NCI-H2196 (cell line): ENCODE measurements around the gene ATP5ME.
"Not testable (repeated sequence)": the region's sequence is repeated elsewhere in the genome, so short reads cannot be mapped to it uniquely, and the experiment has no call there.

Experiments used
- DNase-seq: peaks from one replicate; lab custom pipeline; 2025; ENCODE audit not compliant: unreplicated experiment; lab: John Stamatoyannopoulos, UW

ATP5ME gene

DNA sequence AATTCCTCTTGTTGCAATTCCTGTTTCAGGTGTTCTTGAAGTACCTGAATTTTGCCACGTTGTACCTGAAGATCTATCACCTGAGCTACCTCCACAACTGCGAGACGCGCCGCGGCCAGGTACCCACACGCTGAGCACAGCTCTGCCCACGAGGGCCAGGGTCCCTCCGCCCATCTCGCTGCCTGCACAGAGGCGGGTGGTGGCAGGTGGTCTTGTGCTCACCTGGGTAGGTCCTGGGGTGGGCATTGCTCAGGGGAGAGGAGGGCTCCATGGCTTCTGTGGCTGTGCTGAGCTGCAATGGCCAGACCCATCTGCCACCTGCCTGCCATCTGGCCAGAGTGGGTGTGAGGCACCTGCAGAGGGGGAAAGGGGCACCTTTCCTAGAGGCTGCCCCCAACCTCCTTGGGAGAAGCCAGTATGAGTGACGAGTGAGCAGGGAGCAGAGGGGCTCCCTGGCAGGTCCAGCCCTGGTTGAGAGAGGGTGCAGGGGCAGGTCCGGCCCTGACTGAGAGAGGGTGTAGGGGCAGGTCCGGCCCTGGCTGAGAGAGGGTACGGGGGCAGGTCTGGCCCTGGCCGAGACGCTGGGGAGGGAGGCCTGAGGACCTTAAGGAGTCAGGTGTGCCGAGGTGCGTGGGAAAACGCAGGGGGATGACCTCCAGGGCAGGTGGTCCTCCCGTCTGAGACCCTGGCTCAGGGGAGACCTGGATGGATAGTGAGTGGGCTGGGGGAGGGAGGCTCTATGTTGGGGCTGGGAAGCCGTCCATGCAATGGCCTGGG is 38.0 kb downstream of the ATP5ME start:
- DNase-seq, result no peak

DNA sequence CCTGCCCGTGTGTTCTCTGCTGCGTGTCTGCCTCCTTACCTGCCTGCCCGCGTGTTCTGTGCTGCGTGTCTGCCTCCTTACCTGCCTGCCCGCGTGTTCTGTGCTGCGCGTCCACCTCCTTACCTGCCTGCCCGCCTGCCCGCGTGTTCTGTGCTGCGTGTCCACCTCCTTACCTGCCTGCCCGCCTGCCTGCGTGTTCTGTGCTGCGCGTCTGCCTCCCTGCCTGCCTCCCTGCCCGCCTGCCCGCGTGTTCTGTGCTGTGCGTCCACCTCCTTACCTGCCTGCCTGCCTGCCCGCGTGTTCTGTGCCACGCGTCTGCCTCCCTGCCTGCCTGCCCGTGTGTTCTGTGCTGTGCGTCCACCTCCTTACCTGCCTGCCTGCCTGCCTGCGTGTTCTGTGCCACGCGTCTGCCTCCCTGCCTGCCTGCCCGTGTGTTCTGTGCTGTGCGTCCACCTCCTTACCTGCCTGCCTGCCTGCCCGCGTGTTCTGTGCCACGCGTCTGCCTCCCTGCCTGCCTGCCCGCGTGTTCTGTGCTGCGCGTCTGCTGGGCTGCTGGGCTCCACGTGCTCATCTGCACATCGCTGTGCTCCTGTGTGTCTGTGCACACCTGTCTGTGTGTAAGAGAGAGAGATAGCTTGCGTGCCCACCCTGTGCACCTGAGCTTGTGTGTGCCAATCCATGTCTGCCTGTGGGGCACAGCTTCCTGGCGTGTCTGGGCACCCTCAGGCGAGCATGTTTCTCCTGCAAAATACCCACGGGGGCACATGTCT is 38.8 kb downstream of the ATP5ME start:
- DNase-seq, result not testable (repeated sequence)

DNA sequence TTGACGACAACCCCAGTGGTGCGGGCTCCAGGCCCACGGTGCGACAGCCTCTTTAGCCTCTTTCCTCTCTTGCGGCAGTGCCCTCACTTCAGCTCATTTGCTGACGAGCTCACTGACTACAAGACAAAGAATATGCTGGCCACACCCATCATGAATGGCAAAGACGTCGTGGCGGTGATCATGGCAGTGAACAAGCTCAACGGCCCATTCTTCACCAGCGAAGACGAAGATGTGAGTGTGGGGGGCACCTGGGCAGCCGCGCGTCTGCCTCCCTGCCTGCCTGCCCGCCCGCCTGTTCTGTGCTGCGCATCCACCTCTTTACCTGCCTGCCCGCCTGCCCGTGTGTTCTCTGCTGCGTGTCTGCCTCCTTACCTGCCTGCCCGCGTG is 39.5 kb downstream of the ATP5ME start:
- DNase-seq, result no peak

DNA sequence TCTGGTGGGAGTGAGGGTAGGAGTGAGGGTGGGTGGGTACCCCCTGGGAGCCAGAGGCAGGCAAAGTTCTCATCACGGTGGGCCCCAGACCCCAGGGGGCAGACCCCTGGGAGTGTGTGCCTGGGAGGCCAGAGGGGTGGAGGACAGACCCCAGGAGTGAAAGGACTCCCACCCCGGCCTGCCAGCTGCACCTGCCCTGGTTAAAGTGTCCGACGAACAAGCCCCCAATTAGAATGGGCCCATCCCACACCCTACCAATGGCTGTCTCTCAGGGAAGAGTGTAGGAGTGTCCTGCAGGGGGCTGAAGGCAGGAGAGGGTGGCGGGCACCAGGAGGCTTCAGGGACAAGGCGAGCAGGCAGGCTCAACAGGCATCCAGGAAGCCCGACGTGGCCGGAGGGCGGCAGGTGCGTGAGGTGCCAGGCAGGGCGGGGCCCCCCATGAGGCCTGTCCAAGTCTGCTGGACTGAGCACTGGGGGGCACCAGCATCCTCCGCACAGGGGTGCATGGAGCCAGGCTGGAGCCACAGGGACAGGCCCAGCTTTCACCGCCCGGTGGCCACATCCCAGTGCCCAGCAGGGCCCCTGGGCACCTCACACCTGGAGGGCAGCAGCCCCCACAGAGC is 40.0 kb downstream of the ATP5ME start:
- DNase-seq, result no peak

DNA sequence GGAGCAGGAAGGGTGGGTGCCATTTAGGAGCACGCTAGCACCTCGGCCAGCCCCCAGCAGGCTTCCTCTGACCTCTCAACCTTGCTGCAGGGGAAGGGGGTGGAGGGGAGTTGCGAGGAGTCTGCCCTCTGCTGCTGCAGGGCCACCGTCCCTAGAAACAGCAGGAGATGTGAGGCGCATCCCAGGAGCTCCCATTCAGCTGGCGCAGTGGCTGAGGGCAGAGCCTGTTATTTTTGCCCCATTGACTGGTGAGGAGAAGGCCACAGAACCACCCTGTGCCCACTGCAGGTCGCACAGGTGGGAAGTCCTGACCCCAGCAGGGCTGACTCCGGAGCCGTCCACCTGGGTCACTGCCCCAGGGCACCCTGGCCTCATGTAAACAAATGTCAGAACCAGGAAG is 40.7 kb downstream of the ATP5ME start:
- no peak for DNase-seq

DNA sequence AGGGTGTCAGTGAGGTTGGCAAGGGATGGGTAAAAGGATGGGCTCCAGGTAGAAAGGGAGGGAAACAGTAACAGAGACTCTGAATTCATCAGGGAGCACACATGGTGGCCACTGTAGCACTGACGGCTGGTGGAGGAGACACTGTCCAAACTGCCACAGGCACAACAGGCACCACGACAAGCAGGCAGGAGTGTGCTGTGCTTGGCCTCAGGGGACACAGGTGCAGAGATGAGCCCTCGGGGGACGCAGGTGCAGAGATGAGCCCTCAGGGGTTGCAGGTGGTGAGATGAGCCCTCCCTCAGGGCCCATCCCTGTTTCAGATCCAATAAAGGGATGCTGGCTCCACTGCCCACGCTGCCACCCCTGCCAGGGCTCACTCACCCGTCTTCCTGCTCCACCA is 41.1 kb downstream of the ATP5ME start:
- DNase-seq, result no peak

DNA sequence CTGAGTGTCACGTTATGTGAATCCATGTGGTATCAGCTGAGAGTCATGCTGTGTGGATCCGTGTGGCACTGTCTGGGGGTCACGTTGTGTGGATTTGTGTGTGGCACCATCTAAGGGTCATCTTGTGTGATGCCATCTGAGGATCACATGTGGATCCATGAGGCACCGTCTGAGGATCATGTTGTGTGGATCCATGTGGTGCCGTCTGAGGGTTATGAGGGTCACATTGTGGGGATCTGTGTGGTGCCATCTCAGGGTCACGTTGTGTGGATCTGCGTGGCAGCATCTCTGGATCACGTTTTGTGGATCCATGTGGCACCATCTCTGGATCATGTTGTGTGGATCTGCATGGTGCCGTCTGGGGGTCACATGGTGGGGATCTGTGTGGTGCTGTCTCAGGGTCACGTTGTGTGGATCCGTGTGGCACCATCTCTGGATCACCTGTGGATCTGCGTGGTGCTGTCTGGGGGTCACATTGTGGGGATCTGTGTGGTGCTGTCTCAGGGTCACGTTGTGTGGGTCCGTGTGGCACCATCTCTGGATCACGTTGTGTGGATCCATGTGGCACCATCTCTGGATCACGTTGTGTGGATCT is 41.8 kb downstream of the ATP5ME start:
- no peak for DNase-seq

DNA sequence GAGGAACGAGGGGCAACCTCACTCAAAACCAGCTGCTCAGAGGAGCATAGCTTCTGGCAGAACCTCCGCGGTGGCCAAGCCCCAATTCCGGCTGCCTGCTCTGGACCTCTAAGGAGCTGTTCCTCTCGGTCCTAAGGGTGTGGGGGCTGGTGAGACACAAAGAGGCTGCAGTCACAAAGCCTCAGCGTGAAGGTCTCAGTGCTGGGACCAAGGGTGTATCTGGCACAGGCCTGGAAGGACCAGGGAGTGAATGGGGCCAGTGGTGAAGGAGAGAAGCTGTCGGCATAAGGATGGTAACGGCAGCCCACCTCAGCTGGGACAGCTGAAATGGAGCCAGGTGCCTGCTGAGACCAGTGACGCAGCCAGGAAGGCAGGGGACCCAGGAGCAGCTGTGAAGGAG is 43.4 kb downstream of the ATP5ME start:
- DNase-seq, result no peak

DNA sequence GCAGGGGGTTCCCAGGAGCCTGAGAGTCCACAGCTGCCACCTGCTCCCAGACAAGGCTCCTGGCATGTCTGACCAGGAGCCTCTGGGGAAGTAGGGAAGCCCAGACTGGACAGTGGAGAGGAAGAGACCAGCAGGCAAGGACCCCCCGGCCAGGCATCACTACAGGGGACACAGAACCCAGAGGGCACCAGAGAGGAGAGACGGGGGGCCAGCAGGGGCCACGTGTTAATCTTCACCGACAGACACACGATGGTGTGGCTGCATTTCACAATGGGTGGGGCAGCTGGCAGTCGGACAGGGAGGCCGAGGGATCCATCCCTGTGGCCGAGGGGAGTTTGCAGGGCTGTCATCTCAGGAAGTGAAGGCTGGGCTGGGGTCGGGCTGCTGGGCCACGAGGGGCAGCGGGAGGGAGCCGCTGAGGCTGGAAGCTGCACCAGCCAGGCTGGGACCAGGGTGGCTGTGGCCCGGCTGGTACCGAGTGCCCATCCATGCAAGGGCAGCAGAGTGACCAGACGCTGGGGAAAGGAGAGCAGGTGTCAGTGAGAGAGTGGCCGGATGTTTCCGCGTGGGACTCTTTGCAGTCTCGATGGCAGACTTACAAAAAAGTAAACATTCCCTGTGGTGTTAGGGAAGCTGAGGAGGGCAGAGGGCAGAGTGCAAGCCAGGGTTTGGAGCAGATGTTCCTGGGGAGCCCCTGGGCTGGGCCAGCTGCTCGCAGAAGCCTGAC is 44.0 kb downstream of the ATP5ME start:
- no peak for DNase-seq

DNA sequence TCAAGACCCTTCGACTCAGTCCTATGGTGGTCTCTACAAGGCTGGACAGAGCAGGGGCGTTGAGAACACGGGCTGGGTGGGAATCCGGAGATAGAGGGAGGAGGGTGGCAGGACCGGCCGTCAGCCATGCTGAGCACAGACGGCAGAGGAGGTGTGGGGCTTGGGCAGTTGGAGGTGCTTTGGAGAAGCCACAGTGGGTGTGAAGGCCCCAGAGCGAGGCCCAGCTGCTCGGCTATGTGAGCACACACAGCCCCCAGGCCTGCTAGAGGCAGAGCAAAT is 44.5 kb downstream of the ATP5ME start:
- no peak for DNase-seq

DNA sequence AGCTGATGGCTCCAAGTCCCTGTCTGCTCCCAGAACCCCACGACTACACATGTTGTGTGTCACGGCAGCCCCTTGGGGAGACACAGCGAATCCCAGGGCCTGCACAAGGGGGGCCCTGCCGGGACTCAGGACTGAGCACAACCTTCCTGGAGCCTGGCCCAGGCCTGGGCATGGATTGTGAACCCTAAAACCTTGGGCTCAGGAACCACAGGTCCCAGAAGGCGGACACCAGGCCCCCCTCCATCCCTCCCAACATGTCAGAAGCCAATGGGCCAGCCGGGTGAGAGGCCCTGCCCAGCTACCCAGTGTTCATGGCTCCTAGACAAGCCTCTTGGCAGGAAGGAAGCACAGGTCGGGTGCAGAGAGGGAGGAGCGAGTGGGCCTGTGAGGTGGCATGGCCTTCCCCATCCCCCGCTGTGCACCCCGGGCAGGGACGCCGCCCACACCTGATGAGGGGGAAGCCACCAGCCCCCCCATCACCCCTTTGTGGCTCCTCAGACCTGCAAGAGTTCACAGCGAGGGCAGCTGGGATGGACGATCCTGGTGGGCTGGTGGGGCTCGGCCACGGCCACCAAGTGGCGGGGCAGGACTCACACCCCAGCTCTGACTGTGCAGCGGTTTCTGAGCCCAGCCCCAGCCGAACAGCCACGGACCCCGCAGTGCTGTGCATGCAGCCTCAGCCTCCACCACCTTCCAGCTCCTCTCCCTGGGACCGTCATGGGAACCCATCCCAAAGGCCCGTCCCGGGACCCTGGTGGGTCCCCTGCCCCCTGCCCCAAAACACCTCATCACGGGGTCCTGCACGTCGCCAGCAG is 45.0 kb downstream of the ATP5ME start:
- DNase-seq, result no peak

DNA sequence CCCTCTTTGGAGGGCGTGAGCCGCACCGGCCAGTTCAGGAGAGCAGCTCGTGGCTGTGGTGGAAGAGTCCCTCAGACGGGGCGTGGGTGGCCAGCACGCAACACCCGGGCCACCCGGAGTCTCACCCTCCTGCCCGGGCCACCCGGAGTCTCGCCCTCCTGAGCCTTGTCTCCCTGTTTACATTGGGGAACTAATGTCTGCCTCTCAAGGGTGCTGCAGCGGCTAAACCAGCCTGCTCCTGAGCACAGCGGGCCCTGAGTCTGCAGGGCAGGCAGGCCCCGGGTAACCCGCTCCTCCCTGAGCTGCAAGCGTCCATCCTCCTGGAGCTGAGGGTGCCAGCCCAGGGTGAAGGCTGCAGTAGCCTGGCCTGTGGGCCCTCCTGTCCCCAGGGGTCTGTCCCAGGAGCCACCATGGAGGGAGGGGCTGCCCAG is 45.8 kb downstream of the ATP5ME start:
- DNase-seq, result no peak

DNA sequence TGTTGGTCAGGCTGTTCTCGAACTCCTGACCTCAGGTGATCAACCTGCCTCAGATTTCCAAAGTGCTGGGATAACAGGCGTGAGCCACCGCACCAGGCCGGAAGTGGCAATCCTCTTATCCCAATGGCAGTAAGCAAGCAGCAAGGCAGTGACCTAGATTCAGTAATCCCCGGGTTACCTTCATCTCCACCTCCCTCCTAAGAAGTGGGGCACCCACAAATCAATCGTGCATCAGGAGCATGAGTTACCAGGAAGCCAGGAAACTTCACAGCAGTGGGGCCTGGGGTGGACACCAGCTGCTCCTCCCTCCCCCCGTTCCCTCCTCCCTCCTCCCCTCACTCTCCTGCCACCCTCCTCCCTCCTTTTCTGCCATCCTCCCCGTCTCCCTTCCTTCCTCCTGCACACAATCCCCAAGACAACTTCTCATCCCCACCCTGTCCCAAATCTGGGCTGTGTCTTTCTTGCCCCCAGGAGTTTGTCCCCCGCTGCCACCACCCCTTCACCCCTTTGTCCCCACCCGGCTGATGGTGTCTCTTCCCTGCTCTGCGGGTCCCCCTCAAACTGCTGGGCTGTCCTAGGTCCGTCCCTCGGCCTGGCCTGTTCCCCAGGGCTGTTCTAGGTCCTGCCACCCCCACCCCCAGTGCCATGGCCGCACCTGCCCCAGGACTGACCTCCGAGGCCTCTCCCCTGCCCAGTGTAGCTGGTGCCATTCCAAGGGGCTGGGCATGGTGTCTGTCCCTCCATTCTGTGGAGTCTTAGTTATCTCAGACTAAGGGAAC is 46.5 kb downstream of the ATP5ME start:
- no peak for DNase-seq

DNA sequence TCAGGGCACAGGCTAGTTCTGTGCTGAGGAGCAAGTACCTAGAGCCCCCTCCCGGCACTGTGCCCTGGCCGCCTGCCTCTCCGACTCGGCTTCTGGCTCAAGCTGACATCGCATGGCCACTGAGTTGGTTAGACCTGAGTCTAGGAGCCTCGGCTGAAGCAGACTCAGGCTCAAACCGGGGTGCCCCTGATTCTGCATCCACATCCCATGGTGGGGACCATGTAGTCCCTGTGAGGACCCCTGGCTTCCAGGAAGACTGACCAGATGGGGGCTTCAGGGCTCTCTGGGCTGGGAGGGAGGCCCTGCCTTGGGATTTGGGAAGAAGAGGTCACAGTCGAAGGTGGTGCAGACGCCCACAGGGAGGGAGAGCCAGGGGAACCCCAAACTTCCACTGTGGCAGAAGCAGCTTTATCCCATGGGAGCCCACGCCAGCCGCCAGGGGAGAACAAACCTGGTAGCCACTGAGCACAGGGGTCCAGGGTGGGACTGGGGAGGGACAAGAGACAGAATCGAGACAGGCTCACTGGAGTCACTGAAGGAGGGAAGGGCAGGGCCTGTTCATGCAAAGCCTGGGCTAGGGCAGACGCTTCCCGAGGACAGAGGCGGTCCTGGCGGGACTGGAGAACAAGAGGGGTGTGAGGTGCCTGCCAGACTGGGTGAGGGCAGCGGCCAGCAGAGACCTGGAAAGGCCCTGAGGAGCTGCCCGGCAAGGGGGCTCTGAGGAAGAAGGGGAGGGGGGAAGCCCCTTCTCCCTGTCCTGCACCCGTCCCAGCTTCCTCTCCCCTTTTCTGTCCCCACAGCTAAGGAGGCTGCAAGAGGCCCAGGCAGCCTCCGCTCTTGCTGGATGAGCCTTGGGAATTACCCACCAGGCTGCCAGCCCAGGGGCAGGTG is 47.6 kb downstream of the ATP5ME start:
- DNase-seq, result no peak

DNA sequence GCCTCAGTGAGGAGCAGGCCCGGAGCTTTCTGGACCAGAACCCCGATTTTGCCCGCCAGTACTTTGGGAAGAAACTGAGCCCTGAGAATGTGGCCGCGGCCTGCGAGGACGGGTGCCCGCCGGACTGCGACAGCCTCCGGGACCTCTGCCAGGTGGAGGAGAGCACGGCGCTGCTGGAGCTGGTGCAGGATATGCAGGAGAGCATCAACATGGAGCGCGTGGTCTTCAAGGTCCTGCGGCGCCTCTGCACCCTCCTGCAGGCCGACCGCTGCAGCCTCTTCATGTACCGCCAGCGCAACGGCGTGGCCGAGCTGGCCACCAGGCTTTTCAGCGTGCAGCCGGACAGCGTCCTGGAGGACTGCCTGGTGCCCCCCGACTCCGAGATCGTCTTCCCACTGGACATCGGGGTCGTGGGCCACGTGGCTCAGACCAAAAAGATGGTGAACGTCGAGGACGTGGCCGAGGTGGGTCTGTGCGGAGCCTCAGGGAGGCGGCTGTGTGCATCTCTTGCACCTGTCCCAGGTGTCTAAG is 48.4 kb downstream of the ATP5ME start:
- no peak for DNase-seq

DNA sequence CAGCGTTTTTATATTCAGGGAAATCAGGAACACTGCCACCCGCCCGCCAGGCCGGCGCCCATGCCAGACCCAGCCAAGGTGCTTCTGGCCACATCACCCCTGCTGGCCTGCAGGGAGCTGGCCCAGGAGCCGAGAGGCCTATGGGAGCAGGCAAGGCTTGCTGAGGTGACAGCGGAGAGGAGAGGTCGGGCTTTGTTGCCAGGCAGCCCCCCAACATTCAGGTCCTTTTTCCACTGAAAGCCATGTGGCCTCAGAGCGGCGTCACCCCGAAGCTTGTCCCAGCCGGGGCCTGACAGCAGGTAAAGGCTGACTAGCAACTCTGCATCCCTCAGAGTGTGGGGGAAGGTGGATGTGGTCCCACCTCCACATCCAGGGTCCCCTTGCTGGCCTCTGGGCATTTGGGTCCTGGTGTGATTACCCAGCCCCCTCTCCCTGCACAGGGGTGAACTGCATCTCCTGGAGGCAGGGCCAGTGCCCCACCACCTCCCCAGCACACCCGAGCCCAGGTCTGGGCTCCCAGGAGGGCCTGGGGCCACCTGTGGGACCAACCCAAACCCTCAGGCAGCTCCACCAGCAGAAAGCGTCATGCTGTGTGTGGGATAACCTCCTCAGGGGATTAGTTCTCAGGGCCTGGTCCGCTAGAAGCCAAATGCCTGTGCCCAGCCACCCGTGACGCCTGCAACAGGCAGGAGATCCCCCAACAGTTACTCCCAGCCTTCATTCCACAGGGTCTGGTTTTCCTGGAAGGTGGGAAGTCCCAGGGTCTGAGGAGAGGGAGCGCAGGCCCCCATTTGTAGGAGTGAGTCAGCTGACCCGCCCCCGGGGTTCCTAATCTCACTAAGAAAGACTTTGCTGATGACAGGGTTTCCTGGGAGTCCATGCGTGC is 49.1 kb downstream of the ATP5ME start, which contains the start of gene PDE6B:
Gene PDE6B, plus strand, starts transcription at position 869 of the 886 bp plus-strand sequence. CDS start 54 bp downstream, outside the sequence.
- no peak for DNase-seq

DNA sequence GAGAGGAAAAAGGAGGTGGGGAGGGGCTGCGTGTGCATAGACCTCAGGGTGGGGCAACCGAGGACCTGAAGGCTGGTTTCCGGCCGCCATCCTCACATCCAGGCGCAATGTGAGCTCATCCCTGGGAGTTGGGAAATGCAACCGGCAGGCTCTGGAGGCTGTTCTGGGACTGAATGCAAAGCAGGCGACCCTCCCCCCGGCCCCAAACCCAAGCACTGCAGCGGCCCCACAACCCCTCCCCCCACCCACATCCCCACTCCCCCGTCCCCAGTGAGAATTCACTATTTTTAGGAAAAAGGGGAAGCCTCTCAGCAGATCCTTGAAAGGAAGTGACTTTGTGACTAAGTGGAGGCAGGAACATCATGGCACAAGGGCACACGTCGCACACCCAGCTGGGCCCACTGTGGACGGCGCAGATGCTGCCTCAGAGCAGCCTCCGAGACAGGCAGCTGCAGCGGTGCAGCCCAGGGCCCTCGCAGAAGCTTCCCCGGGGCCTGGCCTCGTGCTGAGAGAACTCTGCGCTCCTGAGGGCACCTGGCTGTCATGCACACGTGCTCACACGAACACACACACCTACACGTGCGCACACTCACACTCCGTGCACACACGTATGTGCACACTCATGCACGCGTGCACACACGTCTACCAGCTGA is 50.0 kb downstream of the ATP5ME start:
- DNase-seq, result no peak
